ENCODE measurements around the gene TAF1B. TPM values are rescaled to one million over a fixed set of nuclear protein-coding genes. Genes with fewer than 3 reads are reported as not detected.

Gene TAF1B
- total and polyA plus RNA-seq, 10 of the 15 experiments (the other 5 are each of a cell fraction or from before 2014, with no cell fraction given), result 8.1 to 18.3 (median 12.4) TPM

GRCh38 chr2:9954136-9954535 is 110.9 kb downstream of the TAF1B start (continued):
- no peak for TF ChIP-seq CTCF (IDR thresholded peaks at IDR 0.05 in 2 of 3, conservative IDR thresholded peaks at IDR 0.05 in 1 of 3; ENCODE audit: control insufficient read depth in 2 of 3, extremely low read depth in 1 of 3, insufficient read depth in 1 of 3, low read depth in 3 of 3, low read length in 3 of 3)
- TF ChIP-seq, protein P1, sequence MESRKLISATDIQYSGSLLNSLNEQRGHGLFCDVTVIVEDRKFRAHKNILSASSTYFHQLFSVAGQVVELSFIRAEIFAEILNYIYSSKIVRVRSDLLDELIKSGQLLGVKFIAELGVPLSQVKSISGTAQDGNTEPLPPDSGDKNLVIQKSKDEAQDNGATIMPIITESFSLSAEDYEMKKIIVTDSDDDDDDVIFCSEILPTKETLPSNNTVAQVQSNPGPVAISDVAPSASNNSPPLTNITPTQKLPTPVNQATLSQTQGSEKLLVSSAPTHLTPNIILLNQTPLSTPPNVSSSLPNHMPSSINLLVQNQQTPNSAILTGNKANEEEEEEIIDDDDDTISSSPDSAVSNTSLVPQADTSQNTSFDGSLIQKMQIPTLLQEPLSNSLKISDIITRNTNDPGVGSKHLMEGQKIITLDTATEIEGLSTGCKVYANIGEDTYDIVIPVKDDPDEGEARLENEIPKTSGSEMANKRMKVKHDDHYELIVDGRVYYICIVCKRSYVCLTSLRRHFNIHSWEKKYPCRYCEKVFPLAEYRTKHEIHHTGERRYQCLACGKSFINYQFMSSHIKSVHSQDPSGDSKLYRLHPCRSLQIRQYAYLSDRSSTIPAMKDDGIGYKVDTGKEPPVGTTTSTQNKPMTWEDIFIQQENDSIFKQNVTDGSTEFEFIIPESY (IDR thresholded peaks at IDR 0.05), result no peak

DNA sequence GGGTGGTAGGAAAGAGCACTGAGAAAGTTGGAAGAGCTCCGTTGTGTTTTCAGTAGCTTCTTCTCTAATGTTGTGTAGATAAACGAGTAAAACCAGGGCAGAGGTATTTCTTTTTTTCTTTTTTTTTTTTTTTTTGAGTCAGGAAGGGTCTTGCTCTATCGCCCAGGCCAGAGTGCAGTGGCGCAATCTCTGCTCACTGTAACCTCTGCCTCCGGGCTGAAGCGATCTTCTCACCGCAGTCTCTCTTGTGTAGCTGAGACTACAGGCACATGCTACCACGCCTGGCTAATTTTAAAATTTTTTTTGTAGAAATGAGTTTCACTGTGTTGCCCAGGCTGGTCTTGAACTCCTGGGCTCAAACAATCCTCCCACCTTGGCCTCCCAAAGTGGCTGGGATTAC is 114.8 kb downstream of the TAF1B start:
- Histone ChIP-seq H3K36me3 (ENCODE audit: control insufficient read depth in 2 of 2, insufficient read depth in 2 of 2, low read length in 1 of 2) (no peaks in the 10 kb centered on the region), H3K27ac (ENCODE audit: control insufficient read depth, insufficient read depth) (no peak overlapping the region), H3K9ac (ENCODE audit: control insufficient read depth, insufficient read depth, low read length) (no peak overlapping the region), H3K4me1 (ENCODE audit: control insufficient read depth, insufficient read depth, low read length) (no peaks in the 10 kb centered on the region), H4K20me1 (ENCODE audit: control insufficient read depth, insufficient read depth) (no peaks in the 10 kb centered on the region), H3K4me2 (ENCODE audit: control insufficient read depth, insufficient read depth) (no peak overlapping the region), H3K27me3 (replicated peaks in 1 of 2; ENCODE audit: control insufficient read depth in 2 of 2, insufficient read depth in 2 of 2, low read length in 1 of 2) (no peaks in the 10 kb centered on the region), H2AFZ (ENCODE audit: control insufficient read depth, low read depth, low read length) (no peak overlapping the region), H3K79me2 (ENCODE audit: control insufficient read depth, insufficient read depth, low read length) (no peaks in the 10 kb centered on the region), H3K9me3 (replicated peaks; ENCODE audit: control insufficient read depth, insufficient read depth, low read length) (no peaks in the 10 kb centered on the region), H3K4me3 (no peak overlapping the region)
- ChIA-PET POLR2A (no interaction called here), RAD21 (ENCODE audit: unreplicated experiment) (interaction anchor here (0.9 kb wide), 1 partner anchor 44 kb away, joined by 5 read pairs; no protein-coding TSS in a partner anchor), SMC1A (ENCODE audit: uncharacterized antibody, unreplicated experiment) (interaction anchor here (0.6 kb wide), 1 partner anchor 123 kb away, joined by 3 read pairs; no protein-coding TSS in a partner anchor), CTCF (interaction anchor here (0.6 to 1.2 kb wide), 4 partner anchors 11 to 514 kb away, joined by 3 to 6 read pairs (median 4); no protein-coding TSS in a partner anchor)
- FAIRE-seq, result no peak
- 75% methylated on average over 7 of the region's 8 CpGs for WGBS (ENCODE audit: insufficient coverage, insufficient replicate concordance, low lambda C conversion rate, missing lambda C conversion rate)
- no peak for ATAC-seq
- in situ Hi-C loops (cut with MboI) (no loop called here), intact Hi-C loops (cut with micrococcal nuclease; ENCODE audit: unreplicated experiment) (no loop called here)
- no peak for DNase-seq (ENCODE audit: low read depth, low spot score)
- no TSS peak for BruUV-seq (replicated peaks)
- TF ChIP-seq LARP7 (IDR thresholded peaks at IDR 0.05) (no peak), IRF3 (IDR thresholded peaks at IDR 0.05) (no peak), TBL1XR1 (IDR thresholded peaks at IDR 0.05; ENCODE audit: low read depth, low read length) (no peak), IKZF2 (IDR thresholded peaks at IDR 0.05) (no peak), RUNX3 (IDR thresholded peaks at IDR 0.05; ENCODE audit: low read length) (no peak)
- TF ChIP-seq, protein P1 (IDR thresholded peaks at IDR 0.05), result no peak
- TF ChIP-seq, protein P2, sequence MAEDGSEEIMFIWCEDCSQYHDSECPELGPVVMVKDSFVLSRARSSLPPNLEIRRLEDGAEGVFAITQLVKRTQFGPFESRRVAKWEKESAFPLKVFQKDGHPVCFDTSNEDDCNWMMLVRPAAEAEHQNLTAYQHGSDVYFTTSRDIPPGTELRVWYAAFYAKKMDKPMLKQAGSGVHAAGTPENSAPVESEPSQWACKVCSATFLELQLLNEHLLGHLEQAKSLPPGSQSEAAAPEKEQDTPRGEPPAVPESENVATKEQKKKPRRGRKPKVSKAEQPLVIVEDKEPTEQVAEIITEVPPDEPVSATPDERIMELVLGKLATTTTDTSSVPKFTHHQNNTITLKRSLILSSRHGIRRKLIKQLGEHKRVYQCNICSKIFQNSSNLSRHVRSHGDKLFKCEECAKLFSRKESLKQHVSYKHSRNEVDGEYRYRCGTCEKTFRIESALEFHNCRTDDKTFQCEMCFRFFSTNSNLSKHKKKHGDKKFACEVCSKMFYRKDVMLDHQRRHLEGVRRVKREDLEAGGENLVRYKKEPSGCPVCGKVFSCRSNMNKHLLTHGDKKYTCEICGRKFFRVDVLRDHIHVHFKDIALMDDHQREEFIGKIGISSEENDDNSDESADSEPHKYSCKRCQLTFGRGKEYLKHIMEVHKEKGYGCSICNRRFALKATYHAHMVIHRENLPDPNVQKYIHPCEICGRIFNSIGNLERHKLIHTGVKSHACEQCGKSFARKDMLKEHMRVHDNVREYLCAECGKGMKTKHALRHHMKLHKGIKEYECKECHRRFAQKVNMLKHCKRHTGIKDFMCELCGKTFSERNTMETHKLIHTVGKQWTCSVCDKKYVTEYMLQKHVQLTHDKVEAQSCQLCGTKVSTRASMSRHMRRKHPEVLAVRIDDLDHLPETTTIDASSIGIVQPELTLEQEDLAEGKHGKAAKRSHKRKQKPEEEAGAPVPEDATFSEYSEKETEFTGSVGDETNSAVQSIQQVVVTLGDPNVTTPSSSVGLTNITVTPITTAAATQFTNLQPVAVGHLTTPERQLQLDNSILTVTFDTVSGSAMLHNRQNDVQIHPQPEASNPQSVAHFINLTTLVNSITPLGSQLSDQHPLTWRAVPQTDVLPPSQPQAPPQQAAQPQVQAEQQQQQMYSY (CRISPR knock-in tag; IDR thresholded peaks at IDR 0.05), result no peak

All from GM12878 (cell line).